Measurements from ENCODE around the gene PGA5.

PGA5 gene

GRCh38 chr11:61270354-61271076 is 29.5 kb downstream of the PGA5 start:
- DNase-seq = no peak

- no peak for DNase-seq
Measured at GRCh38 chr11:61272731-61273130, 31.8 kb downstream of the PGA5 start.

GRCh38 chr11:61273178-61274078 is 32.5 kb downstream of the PGA5 start:
- DNase-seq = peak; percentile 89

- DNase-seq = no peak
Measured at GRCh38 chr11:61274084-61274483, 33.1 kb downstream of the PGA5 start.

GRCh38 chr11:61275191-61275590 is 34.2 kb downstream of the PGA5 start:
- no peak for DNase-seq

- no peak for DNase-seq
Measured at GRCh38 chr11:61277186-61278000, 36.4 kb downstream of the PGA5 start.

- no peak for DNase-seq
Measured at GRCh38 chr11:61278001-61278470, 37.1 kb downstream of the PGA5 start.

GRCh38 chr11:61279934-61280659 is 39.1 kb downstream of the PGA5 start:
- DNase-seq = peak; percentile 65

GRCh38 chr11:61280883-61281580 is 40.1 kb downstream of the PGA5 start:
- DNase-seq = no peak

- DNase-seq = no peak
Measured at GRCh38 chr11:61281581-61282250, 40.7 kb downstream of the PGA5 start.

- no peak for DNase-seq
Measured at GRCh38 chr11:61283613-61284012, 42.6 kb downstream of the PGA5 start.

- no peak for DNase-seq
Measured at GRCh38 chr11:61287338-61287977, 46.5 kb downstream of the PGA5 start.

- DNase-seq = no peak
Measured at GRCh38 chr11:61290905-61291690, 50.1 kb downstream of the PGA5 start.

GRCh38 chr11:61292356-61292755 is 51.4 kb downstream of the PGA5 start:
- no peak for DNase-seq

- DNase-seq = peak; percentile 32
Measured at GRCh38 chr11:61293867-61294716, 53.1 kb downstream of the PGA5 start.

GRCh38 chr11:61294717-61295595 is 54.0 kb downstream of the PGA5 start, which contains the start of gene VWCE:
Gene VWCE, minus strand, starts transcription at chr11:61295316. Its CDS starts 279 bp downstream, at chr11:61295037.
- DNase-seq = peak; percentile 53

GRCh38 chr11:61295596-61295926 is 54.6 kb downstream of the PGA5 start:
- DNase-seq = no peak

- DNase-seq = no peak
Measured at GRCh38 chr11:61297341-61297740, 56.4 kb downstream of the PGA5 start.

Data from DMS79 treated with DMSO at 0.1 percent for 48 hours (cell line).